Measurements from ENCODE around the gene PRAF2. TPM values are rescaled to one million over a fixed set of nuclear protein-coding genes. Genes with fewer than 3 reads are reported as not detected.

PRAF2 gene
- total and polyA plus RNA-seq, 9 donors = 14.4 to 54.0 (median 29.3) TPM

DNA sequence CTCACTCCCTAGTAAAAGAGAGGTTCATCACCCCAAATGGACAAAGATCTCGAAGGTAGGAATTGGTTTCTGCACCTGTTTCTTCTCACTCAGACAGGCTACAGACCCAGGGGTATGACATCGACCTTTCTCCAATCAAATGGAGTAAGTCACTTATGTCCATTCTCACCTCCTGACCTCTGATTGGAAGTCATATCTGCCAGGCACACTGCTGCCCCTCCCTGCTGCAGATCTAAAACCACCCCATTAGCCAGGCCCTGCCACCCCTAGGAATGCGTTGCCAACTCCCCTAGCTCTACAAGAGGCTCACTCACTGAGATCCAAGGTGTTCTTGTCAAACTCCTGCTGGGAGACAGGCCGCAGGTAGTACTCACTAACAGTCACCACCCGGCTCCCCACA is 42.9 kb upstream of the PRAF2 start:
- 68 to 80% (median 76%) methylated on average over 5 of the region's 5 CpGs for WGBS, 3 donors
- H3K27me3 ChIP-seq = no peaks in the 10 kb centered on the region
- H3K4me3 ChIP-seq = no peak overlapping the region
- intact Hi-C loops (cut with DNase I) = no loop called here
- H3K9me3 ChIP-seq = no peaks in the 10 kb centered on the region
- H3K27ac ChIP-seq = no peak overlapping the region
- TF ChIP-seq, protein P1, sequence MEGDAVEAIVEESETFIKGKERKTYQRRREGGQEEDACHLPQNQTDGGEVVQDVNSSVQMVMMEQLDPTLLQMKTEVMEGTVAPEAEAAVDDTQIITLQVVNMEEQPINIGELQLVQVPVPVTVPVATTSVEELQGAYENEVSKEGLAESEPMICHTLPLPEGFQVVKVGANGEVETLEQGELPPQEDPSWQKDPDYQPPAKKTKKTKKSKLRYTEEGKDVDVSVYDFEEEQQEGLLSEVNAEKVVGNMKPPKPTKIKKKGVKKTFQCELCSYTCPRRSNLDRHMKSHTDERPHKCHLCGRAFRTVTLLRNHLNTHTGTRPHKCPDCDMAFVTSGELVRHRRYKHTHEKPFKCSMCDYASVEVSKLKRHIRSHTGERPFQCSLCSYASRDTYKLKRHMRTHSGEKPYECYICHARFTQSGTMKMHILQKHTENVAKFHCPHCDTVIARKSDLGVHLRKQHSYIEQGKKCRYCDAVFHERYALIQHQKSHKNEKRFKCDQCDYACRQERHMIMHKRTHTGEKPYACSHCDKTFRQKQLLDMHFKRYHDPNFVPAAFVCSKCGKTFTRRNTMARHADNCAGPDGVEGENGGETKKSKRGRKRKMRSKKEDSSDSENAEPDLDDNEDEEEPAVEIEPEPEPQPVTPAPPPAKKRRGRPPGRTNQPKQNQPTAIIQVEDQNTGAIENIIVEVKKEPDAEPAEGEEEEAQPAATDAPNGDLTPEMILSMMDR (IDR thresholded peaks at IDR 0.05) = no peak
- no peak for TF ChIP-seq EP300 (IDR thresholded peaks at IDR 0.05)
- TF ChIP-seq POLR2A (IDR thresholded peaks at IDR 0.05) = no peak
- H3K4me1 ChIP-seq (ENCODE audit: insufficient read depth) = no peaks in the 10 kb centered on the region
- no peak for DNase-seq
- H3K36me3 ChIP-seq = no peaks in the 10 kb centered on the region

DNA sequence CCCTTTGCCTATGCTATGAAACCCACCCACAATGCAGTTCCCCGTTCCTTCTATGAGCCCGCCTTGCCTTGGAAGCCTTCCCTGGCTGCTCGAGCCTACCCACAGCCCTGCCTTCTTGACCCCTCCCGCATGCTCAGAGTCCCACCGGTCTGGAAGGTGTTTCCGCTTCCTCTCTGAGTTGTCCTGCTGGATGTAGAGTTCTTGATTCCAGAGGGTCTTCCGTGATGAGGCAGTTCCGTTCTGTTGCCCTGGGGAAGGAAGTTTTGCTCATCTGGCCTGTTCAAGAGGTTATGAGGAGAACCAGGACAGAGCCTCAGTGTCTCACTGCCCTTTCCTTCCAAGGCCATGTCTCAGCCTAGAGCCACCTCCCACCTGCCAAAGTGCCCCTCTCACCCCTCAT is 42.3 kb upstream of the PRAF2 start:
- H3K27me3 ChIP-seq = no peaks in the 10 kb centered on the region
- no peaks in the 10 kb centered on the region for H3K9me3 ChIP-seq
- no peak overlapping the region for H3K4me3 ChIP-seq
- TF ChIP-seq EP300 (IDR thresholded peaks at IDR 0.05) = no peak
- TF ChIP-seq, protein P1 (IDR thresholded peaks at IDR 0.05) = no peak
- no peak for TF ChIP-seq POLR2A (IDR thresholded peaks at IDR 0.05)
- no peaks in the 10 kb centered on the region for H3K4me1 ChIP-seq (ENCODE audit: insufficient read depth)
- no peaks in the 10 kb centered on the region for H3K36me3 ChIP-seq
- 71 to 84% (median 78%) methylated on average over 8 of the region's 8 CpGs for WGBS, 3 donors
- no peak for DNase-seq
- intact Hi-C loops (cut with DNase I) = no loop called here
- no peak overlapping the region for H3K27ac ChIP-seq

DNA sequence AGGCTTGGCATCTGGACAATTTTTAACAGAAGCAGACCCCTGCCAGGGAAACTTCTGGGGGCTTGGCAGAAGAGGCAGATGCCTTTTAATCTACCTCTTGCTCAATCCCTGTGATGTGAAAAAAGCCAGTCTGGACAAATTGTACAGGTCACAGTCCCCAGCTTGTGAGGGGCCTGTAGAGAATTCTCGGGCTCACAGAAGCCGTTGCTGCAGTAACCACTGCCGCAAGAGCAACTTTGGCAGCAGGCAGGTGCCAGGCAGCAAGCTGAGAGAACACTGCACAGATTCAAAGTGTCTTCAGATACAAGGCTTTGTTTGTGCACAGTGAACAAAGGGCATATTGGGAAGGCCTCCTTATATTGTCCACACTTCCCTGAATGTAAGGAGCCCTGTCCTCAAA is 38.0 kb upstream of the PRAF2 start:
- no peak for DNase-seq
- H3K27ac ChIP-seq = no peak overlapping the region
- TF ChIP-seq, protein P1 (IDR thresholded peaks at IDR 0.05) = no peak
- no peak for TF ChIP-seq EP300 (IDR thresholded peaks at IDR 0.05)
- TF ChIP-seq POLR2A (IDR thresholded peaks at IDR 0.05) = no peak

DNA sequence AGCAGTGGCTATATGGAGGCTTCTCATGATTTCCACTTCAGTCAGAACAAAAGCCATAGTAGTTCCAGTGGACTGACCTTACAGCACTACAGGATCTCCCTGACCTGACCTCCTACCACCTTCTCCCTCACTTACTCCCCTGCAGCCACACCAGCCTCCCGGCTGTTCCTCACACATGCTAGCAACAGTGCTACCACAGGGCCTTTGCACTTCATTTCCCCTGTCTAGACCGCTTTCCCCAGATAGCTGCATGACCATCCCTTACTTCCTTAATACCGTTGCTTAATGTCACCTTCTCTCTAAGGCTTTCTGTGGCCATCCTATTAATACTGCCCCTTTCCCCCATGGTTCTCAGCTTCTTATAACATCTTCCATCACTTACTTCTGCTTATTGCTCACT is 36.6 kb upstream of the PRAF2 start:
- DNase-seq = no peak
- no peak overlapping the region for H3K27ac ChIP-seq
- no peaks in the 10 kb centered on the region for H3K4me1 ChIP-seq (ENCODE audit: insufficient read depth)
- intact Hi-C loops (cut with DNase I) = no loop called here
- H3K4me3 ChIP-seq = no peak overlapping the region
- no peaks in the 10 kb centered on the region for H3K36me3 ChIP-seq
- no peaks in the 10 kb centered on the region for H3K27me3 ChIP-seq
- H3K9me3 ChIP-seq = no peaks in the 10 kb centered on the region
- 79 to 86% (median 84%) methylated on average over 3 of the region's 3 CpGs for WGBS, 3 donors
- TF ChIP-seq, protein P1 (IDR thresholded peaks at IDR 0.05) = no peak
- TF ChIP-seq POLR2A (IDR thresholded peaks at IDR 0.05) (no peak), EP300 (IDR thresholded peaks at IDR 0.05) (no peak)

More for the DNA sequence above, 38.0 kb upstream of the PRAF2 start:
- WGBS, 3 donors = 66 to 83% (median 74%) methylated on average over 3 of the region's 3 CpGs
- Histone ChIP-seq H3K4me1 (ENCODE audit: insufficient read depth) (no peaks in the 10 kb centered on the region), H3K27me3 (no peaks in the 10 kb centered on the region), H3K4me3 (no peak overlapping the region), H3K36me3 (no peaks in the 10 kb centered on the region), H3K9me3 (no peaks in the 10 kb centered on the region)
- intact Hi-C loops (cut with DNase I) = no loop called here

Measured in ovary (tissue), 9 donors.